ENCODE data around the gene UBL7. TPM values are rescaled to one million over a fixed set of nuclear protein-coding genes. Genes with fewer than 3 reads are reported as not detected.

The UBL7 gene
- total RNA-seq, 4 donors from 2014 or later: 32.2 to 74.2 (median 62.8) TPM

DNA sequence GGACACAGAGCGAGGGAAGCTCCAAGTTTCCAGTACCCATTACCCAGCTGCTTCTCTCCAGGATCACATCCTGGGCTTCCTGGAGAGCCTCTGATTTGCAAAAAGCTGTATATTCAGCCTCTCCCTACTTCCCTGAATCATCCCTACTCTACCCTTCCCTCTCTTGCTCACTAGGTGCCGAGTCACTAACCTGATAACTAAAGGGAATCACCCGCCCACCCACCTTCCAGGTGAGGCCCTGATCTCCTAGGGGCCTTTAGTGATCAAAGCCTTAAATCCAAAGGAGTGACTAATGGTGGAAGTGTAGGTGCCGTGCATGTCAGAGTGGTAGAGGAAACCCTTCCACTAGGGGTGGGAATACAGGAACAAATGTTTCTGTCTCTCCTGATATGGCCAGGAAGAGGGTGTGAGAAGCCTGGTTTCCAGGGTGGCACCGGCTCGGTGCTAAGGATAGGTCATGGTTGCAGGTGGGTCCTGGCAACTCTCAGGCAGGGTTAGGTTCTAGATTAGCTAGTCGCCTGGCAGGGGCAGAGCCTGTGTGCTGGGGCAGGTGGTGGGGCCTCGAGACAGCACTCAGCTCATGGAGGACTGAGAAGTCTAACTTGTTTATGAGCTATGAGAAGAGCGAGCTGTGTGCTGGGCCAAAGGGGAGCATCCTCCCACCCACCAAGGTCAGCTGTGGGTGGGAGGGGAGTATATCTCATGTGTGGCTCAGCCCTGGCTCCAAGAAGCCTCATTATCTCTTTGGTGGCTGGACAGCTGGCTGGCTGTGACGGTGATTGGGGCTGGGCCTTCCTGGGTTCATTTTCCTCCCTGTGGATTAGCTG is 37.3 kb downstream of the UBL7 start:
- H3K4me1 ChIP-seq: peaks cover 5% of the 10 kb centered on the region
- WGBS: 86% methylated on average over 10 of the region's 10 CpGs
- no peaks in the 10 kb centered on the region for H3K9me3 ChIP-seq
- no peak for TF ChIP-seq POLR2A (IDR thresholded peaks at IDR 0.05)
- TF ChIP-seq, protein P1, sequence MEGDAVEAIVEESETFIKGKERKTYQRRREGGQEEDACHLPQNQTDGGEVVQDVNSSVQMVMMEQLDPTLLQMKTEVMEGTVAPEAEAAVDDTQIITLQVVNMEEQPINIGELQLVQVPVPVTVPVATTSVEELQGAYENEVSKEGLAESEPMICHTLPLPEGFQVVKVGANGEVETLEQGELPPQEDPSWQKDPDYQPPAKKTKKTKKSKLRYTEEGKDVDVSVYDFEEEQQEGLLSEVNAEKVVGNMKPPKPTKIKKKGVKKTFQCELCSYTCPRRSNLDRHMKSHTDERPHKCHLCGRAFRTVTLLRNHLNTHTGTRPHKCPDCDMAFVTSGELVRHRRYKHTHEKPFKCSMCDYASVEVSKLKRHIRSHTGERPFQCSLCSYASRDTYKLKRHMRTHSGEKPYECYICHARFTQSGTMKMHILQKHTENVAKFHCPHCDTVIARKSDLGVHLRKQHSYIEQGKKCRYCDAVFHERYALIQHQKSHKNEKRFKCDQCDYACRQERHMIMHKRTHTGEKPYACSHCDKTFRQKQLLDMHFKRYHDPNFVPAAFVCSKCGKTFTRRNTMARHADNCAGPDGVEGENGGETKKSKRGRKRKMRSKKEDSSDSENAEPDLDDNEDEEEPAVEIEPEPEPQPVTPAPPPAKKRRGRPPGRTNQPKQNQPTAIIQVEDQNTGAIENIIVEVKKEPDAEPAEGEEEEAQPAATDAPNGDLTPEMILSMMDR (IDR thresholded peaks at IDR 0.05): no peak
- no peak for TF ChIP-seq EP300 (IDR thresholded peaks at IDR 0.05)
- TF ChIP-seq POLR2AphosphoS5 (IDR thresholded peaks at IDR 0.05): no peak
- H3K4me3 ChIP-seq: no peak overlapping the region
- DNase-seq (ENCODE audit: low spot score in 2 of 2): no peak
- H3K36me3 ChIP-seq: no peaks in the 10 kb centered on the region
- peak overlapping the region; percentile 34 for H3K27ac ChIP-seq
- no peaks in the 10 kb centered on the region for H3K27me3 ChIP-seq

DNA sequence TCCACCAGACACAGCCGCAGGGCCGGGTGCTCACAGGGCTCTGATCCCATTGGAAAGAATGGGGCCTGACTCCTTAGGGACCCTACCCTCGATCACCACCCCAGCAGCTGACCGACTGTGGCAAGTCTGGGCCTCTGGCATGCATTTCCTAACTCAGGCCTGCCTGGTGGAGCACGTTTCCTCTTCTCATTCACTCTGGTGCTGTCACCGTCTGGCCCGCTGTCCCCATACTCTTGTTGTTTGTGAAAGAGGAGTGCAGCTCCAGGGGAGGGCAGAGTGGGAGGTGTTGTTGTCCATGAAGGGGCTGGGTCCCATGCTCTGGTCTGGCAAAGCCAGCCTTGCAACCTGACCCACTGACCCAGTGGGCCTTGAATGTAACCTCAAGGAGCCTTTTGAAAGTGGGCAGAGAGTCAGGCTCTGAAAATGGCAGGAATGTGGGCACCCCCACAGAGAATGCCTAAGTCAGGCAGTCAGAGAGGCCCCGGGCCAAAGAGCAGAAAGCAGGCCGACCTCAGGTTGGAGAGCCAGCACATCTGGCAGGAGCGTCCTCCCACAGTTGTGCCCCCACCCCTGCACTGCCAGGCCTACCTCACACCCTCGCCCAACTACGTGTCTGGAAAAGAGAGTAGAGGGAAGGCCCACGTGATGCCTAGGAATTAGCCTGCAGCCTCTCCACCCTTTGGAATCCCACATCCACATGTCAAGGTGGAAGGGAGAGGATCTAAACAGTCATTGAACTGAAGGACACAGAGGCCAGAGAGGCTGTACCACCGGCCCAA is 38.1 kb downstream of the UBL7 start:
- H3K4me1 ChIP-seq: peaks cover 5% of the 10 kb centered on the region
- DNase-seq (ENCODE audit: low spot score in 2 of 2): no peak
- TF ChIP-seq POLR2A (IDR thresholded peaks at IDR 0.05) (no peak), POLR2AphosphoS5 (IDR thresholded peaks at IDR 0.05) (no peak), EP300 (IDR thresholded peaks at IDR 0.05) (no peak)
- TF ChIP-seq, protein P1 (IDR thresholded peaks at IDR 0.05): no peak
- H3K36me3 ChIP-seq: no peaks in the 10 kb centered on the region
- WGBS: 67% methylated on average over 6 of the region's 14 CpGs
- no peak overlapping the region for H3K4me3 ChIP-seq
- no peaks in the 10 kb centered on the region for H3K9me3 ChIP-seq
- peak overlapping the region; percentile 34 for H3K27ac ChIP-seq
- no peaks in the 10 kb centered on the region for H3K27me3 ChIP-seq

DNA sequence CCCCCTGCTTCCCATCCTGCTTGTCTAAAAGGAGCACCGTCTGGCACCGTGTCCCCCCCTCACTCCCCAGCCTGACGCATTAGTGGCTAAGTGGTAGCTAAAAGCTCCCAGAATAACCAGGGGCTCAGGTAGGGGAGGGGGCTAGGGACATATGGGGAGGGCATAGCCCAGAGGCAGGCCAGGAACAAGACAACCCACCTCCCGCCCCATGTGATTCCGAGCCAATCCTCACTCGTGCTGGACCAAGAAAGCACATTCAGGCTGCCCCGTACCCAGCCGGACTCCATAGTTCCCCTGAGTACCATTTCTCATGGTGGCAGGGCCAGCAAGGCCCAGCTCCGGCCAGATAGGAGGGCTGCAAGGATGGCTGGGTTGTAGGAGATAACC is 38.7 kb downstream of the UBL7 start:
- peaks cover 5% of the 10 kb centered on the region for H3K4me1 ChIP-seq
- no peaks in the 10 kb centered on the region for H3K27me3 ChIP-seq
- H3K36me3 ChIP-seq: no peaks in the 10 kb centered on the region
- H3K9me3 ChIP-seq: no peaks in the 10 kb centered on the region
- TF ChIP-seq, protein P1 (IDR thresholded peaks at IDR 0.05): no peak
- TF ChIP-seq POLR2AphosphoS5 (IDR thresholded peaks at IDR 0.05): no peak
- TF ChIP-seq EP300 (IDR thresholded peaks at IDR 0.05): no peak
- TF ChIP-seq POLR2A (IDR thresholded peaks at IDR 0.05): no peak
- WGBS: 83% methylated on average over 6 of the region's 9 CpGs
- no peak for DNase-seq (ENCODE audit: low spot score in 2 of 2)
- H3K4me3 ChIP-seq: no peak overlapping the region
- H3K27ac ChIP-seq: peak overlapping the region; percentile 34

DNA sequence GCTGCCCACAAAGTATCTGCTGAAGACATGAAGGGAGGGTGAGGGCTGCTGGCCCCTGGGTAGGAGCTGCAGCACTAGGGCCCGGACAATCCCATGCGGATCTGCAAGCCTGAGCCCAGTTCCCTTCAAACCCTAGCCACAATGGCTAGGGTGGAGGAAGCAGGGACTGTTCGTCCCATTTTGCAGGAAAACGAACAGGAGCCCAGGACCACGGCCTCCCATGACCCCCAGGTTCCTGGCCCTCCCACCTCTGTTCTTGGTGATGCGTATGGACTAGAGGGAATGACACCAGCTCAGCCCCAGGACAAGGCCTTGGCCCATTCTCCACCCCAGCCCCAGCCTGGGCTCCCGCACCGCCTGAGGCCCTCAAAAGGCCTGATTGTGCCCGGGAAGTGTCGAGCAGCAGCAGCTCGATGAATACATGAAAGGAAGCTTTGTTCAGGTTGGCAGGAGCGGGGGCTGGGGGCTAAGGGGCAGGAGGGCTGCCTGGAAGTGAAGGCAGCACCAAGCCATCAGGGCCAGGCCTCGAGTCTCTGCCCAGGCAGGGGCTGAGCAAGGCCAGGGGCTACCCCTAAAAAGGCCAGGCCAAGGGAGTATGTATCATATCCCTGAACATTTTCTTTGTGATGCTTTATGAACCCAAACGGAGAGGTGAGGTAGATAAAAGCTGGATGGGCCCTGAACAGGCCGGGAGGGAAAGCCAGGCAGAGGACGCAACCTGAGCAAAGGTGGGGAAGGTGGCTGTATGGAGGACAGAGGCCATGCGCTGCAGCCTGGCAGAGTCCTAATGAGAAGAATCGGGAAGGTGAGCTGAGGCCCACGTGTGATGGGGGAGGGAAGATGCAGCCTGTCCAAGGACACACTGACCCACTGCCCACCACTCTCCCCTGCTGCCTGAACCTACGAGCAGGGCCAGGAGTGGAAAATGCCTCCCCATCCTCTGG is 39.4 kb downstream of the UBL7 start:
- Histone ChIP-seq H3K4me3 (no peak overlapping the region), H3K4me1 (peaks cover 5% of the 10 kb centered on the region), H3K27me3 (no peaks in the 10 kb centered on the region), H3K36me3 (no peaks in the 10 kb centered on the region), H3K27ac (no peak overlapping the region), H3K9me3 (no peaks in the 10 kb centered on the region)
- WGBS: 86% methylated on average over 15 of the region's 20 CpGs
- DNase-seq (ENCODE audit: low spot score in 2 of 2): no peak
- TF ChIP-seq POLR2A (IDR thresholded peaks at IDR 0.05): no peak
- TF ChIP-seq, protein P1 (IDR thresholded peaks at IDR 0.05): no peak
- no peak for TF ChIP-seq EP300 (IDR thresholded peaks at IDR 0.05)
- no peak for TF ChIP-seq POLR2AphosphoS5 (IDR thresholded peaks at IDR 0.05)
